Suppressor macrophage treated with lipopolysaccharide for 4 hours (primary cell): ENCODE measurements around the gene TAF11L8.
"Not testable (repeated sequence)": the region's sequence is repeated elsewhere in the genome, so short reads cannot be mapped to it uniquely, and the experiment has no call there.

Source experiments
- DNase-seq: peaks from one replicate; pipeline ENCODE4 v3.0.0-alpha.2; 2020

Gene TAF11L8

GRCh38 chr5:17590860-17591259, at the start of gene TAF11L8:
Gene TAF11L8, minus strand, starts transcription at chr5:17590960.
- not testable (repeated sequence) for DNase-seq

GRCh38 chr5:17634160-17634559, 43.4 kb upstream of the TAF11L8 start, which contains the start of gene TAF11L14:
Gene TAF11L14, plus strand, starts transcription at chr5:17634460.
- no peak for DNase-seq

GRCh38 chr5:17631788-17632187, 41.0 kb upstream of the TAF11L8 start, which contains the start of gene TAF11L13:
Gene TAF11L13, plus strand, starts transcription at chr5:17632088.
- DNase-seq: not testable (repeated sequence)

DNA sequence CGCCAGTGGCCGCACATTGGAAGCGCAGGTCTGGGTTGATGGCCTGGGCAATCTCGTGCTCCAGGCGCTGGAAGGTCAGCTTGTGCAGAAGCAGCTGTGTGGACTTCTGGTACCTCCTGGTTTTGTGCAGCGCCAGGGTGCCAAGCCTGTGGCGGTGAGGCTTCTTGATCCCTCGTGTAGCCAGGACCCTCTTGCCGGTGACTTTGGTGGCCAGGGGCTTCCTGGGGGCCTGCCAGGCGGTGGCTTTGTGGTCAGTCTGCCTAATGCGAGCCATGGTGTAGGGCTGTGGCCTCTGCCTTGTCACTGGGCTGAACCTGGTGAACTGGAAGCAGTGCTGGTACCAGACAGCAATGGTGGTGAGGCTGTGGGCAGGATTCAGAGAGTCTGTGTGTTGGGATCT, 34.9 kb upstream of the TAF11L8 start:
- no peak for DNase-seq

GRCh38 chr5:17620627-17621026, 29.9 kb upstream of the TAF11L8 start:
- DNase-seq: no peak

GRCh38 chr5:17619354-17619753, 28.6 kb upstream of the TAF11L8 start:
- no peak for DNase-seq

- no peak for DNase-seq
These were observed 24.3 kb upstream of the TAF11L8 start for GRCh38 chr5:17614872-17615605.

GRCh38 chr5:17610092-17610491, 19.3 kb upstream of the TAF11L8 start, which contains the start of gene TAF11L12:
Gene TAF11L12, plus strand, starts transcription at chr5:17610392.
- not testable (repeated sequence) for DNase-seq

DNA sequence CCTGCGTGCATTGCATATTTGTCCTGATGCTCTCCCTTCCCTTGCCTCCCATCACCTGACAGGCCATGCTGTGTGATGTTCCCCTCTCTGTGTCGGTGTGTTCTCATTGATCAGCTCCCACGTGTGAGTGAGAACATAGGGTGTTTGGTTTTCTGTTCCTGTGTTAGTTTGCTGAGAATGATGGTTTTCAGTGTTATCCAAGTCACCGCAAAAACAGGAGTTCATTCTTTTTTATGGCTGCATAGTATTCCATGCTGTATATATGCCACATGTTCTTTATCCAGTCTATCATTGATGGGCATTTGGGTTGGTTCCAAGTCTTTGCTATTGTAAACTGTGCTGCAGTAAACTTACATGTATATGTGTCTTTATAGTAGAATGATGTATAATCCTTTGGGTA, 16.7 kb upstream of the TAF11L8 start:
- DNase-seq: not testable (repeated sequence)

DNA sequence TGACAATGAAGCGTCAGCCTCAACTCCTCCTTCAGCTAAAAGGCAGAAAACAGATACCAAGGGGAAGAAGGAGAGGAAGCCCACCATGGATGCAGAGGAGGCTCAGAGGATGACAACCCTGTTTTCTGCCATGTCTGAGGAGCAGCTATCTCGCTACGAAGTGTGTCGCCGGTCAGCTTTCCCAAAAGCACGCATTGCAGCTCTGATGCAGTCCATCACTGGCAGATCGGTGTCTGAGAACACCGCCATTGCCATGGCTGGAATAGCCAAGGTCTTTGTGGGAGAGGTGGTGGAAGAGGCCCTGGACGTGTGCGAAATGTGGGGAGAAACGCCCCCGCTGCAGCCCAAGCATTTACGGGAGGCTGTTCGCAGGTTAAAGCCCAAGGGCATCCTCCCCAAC, 14.2 kb upstream of the TAF11L8 start:
- no peak for DNase-seq

DNA sequence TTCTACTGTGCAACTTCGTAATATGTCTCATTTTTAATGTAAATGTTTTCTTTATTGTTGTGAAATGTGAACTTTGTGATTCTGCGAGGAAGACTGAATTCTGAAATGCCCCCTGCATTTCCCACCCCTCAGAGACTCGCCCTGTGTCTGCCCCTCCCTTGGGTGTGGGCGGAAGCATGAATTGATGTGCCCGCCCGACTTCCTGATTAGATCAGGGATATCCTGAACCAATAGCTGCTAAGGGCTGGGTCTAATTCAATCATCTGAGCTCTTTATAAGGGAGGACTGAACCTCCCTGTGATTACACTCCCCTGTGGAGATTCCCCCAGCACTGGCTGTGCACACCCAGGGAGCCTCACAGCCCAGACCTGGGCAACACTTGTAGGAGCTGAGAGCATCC, 13.1 kb upstream of the TAF11L8 start, which contains the start of gene TAF11L11:
TSS of gene TAF11L11 (plus strand) at position 304 of the 400 bp plus-strand sequence.
- not testable (repeated sequence) for DNase-seq

GRCh38 chr5:17597728-17598127, 7.0 kb upstream of the TAF11L8 start, which contains the start of gene TAF11L10:
Gene TAF11L10, minus strand, starts transcription at chr5:17597828.
- not testable (repeated sequence) for DNase-seq

- DNase-seq: not testable (repeated sequence)
These were observed 3.5 kb upstream of the TAF11L8 start, which contains the start of gene TAF11L9 for GRCh38 chr5:17594255-17594654. Gene TAF11L9, minus strand, starts transcription at chr5:17594394.

DNA sequence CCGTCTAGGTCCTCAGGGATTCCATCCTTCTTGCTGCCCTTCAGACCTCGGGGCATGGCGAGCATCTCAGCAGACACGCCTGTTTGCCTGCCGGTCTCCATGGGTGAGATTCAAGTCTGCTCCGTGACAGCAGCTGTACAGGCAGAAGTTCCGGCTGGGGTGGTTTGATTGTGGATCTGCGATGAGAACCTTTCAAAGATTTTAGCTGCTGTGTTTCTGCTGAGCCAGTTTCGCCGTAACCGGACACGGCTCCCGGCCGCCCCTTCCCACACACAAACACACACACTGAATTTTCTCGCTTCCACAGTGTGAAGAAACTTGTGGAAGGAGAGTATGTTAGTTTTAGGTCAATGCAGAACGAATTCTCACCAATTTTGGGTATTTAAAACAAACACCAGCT, 5.1 kb downstream of the TAF11L8 start, which contains the start of gene TAF11L7:
TSS of gene TAF11L7 (minus strand) at position 101 of the 400 bp plus-strand sequence.
- not testable (repeated sequence) for DNase-seq
